ENCODE results near the gene MARCHF5. TPM values are rescaled to one million over a fixed set of nuclear protein-coding genes. Genes with fewer than 3 reads are reported as not detected.

MARCHF5 gene
- total and polyA plus RNA-seq, 2 of the 8 experiments (the other 6 are each of a cell fraction or from before 2014, with no cell fraction given) = 8.7 to 26.8 TPM

DNA sequence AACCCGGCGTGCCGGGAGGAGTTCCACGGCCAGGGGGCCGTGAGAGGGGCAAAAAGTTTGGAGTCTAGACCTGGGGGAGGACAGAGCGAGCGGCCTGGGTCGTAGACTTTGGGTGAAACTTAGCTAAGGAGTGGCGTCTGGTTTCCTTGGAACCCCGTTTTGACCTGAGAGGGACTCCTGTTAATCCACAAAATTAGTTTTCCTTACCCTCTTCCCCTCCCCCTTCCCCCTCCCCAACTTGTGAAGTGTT is 574 bp downstream of the MARCHF5 start (continued):
- TF ChIP-seq, protein P1, sequence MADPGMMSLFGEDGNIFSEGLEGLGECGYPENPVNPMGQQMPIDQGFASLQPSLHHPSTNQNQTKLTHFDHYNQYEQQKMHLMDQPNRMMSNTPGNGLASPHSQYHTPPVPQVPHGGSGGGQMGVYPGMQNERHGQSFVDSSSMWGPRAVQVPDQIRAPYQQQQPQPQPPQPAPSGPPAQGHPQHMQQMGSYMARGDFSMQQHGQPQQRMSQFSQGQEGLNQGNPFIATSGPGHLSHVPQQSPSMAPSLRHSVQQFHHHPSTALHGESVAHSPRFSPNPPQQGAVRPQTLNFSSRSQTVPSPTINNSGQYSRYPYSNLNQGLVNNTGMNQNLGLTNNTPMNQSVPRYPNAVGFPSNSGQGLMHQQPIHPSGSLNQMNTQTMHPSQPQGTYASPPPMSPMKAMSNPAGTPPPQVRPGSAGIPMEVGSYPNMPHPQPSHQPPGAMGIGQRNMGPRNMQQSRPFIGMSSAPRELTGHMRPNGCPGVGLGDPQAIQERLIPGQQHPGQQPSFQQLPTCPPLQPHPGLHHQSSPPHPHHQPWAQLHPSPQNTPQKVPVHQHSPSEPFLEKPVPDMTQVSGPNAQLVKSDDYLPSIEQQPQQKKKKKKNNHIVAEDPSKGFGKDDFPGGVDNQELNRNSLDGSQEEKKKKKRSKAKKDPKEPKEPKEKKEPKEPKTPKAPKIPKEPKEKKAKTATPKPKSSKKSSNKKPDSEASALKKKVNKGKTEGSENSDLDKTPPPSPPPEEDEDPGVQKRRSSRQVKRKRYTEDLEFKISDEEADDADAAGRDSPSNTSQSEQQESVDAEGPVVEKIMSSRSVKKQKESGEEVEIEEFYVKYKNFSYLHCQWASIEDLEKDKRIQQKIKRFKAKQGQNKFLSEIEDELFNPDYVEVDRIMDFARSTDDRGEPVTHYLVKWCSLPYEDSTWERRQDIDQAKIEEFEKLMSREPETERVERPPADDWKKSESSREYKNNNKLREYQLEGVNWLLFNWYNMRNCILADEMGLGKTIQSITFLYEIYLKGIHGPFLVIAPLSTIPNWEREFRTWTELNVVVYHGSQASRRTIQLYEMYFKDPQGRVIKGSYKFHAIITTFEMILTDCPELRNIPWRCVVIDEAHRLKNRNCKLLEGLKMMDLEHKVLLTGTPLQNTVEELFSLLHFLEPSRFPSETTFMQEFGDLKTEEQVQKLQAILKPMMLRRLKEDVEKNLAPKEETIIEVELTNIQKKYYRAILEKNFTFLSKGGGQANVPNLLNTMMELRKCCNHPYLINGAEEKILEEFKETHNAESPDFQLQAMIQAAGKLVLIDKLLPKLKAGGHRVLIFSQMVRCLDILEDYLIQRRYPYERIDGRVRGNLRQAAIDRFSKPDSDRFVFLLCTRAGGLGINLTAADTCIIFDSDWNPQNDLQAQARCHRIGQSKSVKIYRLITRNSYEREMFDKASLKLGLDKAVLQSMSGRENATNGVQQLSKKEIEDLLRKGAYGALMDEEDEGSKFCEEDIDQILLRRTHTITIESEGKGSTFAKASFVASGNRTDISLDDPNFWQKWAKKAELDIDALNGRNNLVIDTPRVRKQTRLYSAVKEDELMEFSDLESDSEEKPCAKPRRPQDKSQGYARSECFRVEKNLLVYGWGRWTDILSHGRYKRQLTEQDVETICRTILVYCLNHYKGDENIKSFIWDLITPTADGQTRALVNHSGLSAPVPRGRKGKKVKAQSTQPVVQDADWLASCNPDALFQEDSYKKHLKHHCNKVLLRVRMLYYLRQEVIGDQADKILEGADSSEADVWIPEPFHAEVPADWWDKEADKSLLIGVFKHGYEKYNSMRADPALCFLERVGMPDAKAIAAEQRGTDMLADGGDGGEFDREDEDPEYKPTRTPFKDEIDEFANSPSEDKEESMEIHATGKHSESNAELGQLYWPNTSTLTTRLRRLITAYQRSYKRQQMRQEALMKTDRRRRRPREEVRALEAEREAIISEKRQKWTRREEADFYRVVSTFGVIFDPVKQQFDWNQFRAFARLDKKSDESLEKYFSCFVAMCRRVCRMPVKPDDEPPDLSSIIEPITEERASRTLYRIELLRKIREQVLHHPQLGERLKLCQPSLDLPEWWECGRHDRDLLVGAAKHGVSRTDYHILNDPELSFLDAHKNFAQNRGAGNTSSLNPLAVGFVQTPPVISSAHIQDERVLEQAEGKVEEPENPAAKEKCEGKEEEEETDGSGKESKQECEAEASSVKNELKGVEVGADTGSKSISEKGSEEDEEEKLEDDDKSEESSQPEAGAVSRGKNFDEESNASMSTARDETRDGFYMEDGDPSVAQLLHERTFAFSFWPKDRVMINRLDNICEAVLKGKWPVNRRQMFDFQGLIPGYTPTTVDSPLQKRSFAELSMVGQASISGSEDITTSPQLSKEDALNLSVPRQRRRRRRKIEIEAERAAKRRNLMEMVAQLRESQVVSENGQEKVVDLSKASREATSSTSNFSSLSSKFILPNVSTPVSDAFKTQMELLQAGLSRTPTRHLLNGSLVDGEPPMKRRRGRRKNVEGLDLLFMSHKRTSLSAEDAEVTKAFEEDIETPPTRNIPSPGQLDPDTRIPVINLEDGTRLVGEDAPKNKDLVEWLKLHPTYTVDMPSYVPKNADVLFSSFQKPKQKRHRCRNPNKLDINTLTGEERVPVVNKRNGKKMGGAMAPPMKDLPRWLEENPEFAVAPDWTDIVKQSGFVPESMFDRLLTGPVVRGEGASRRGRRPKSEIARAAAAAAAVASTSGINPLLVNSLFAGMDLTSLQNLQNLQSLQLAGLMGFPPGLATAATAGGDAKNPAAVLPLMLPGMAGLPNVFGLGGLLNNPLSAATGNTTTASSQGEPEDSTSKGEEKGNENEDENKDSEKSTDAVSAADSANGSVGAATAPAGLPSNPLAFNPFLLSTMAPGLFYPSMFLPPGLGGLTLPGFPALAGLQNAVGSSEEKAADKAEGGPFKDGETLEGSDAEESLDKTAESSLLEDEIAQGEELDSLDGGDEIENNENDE (IDR thresholded peaks at IDR 0.05; ENCODE audit: insufficient replicate concordance, low read length) = no peak
- TF ChIP-seq KDM1A (IDR thresholded peaks at IDR 0.05; ENCODE audit: borderline replicate concordance, low read length) (no peak), BACH1 (IDR thresholded peaks at IDR 0.05; ENCODE audit: low read length) (no peak), TEAD4 (IDR thresholded peaks at IDR 0.05; ENCODE audit: low read depth, low read length) (no peak)
- TF ChIP-seq, protein P2, sequence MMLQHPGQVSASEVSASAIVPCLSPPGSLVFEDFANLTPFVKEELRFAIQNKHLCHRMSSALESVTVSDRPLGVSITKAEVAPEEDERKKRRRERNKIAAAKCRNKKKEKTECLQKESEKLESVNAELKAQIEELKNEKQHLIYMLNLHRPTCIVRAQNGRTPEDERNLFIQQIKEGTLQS (IDR thresholded peaks at IDR 0.05; ENCODE audit: insufficient read depth, low read depth, low read length) = no peak

All from H1 (cell line).